Measurements from ENCODE around the gene STAG3. TPM values are rescaled to one million over a fixed set of nuclear protein-coding genes. Genes with fewer than 3 reads are reported as not detected.
A peak's percentile ranks its signal among the peaks of the same experiment; 100 is the strongest.

The STAG3 gene
- total RNA-seq, 1 experiment from 2014 or later = 1.7 TPM

DNA sequence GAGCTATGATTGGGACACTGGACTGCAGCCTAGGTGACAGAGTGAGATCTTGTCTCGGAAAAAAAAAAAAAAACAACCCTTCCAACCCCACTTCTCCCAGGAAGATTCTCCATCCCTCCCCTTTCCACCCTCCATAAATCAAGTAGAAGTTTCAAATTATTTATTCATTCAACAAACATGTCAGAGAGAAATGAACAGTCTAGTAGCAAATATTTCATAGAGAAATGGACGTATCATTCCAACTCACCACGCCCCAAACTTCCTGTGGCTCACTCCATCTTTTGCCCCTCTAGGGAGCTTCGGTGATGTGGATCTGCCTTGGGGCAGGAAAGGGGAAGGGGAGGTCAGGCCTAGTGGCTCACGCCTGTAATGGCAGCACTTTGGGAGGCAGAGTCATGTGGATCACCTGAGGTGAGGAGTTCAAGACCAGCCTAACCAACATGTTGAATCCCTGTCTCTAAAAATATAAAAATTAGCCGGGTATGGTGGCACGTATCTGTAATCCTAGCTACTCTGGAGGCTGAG, 18.6 kb upstream of the STAG3 start:
- DNase-seq (ENCODE audit: low read depth, low spot score) = no peak
- TF ChIP-seq POLR2AphosphoS5 (IDR thresholded peaks at IDR 0.05; ENCODE audit: low read depth, low read length) = no peak
- TF ChIP-seq, protein P1, sequence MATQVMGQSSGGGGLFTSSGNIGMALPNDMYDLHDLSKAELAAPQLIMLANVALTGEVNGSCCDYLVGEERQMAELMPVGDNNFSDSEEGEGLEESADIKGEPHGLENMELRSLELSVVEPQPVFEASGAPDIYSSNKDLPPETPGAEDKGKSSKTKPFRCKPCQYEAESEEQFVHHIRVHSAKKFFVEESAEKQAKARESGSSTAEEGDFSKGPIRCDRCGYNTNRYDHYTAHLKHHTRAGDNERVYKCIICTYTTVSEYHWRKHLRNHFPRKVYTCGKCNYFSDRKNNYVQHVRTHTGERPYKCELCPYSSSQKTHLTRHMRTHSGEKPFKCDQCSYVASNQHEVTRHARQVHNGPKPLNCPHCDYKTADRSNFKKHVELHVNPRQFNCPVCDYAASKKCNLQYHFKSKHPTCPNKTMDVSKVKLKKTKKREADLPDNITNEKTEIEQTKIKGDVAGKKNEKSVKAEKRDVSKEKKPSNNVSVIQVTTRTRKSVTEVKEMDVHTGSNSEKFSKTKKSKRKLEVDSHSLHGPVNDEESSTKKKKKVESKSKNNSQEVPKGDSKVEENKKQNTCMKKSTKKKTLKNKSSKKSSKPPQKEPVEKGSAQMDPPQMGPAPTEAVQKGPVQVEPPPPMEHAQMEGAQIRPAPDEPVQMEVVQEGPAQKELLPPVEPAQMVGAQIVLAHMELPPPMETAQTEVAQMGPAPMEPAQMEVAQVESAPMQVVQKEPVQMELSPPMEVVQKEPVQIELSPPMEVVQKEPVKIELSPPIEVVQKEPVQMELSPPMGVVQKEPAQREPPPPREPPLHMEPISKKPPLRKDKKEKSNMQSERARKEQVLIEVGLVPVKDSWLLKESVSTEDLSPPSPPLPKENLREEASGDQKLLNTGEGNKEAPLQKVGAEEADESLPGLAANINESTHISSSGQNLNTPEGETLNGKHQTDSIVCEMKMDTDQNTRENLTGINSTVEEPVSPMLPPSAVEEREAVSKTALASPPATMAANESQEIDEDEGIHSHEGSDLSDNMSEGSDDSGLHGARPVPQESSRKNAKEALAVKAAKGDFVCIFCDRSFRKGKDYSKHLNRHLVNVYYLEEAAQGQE (IDR thresholded peaks at IDR 0.05; ENCODE audit: insufficient read depth in 1 of 2, low read depth in 2 of 2, low read length in 1 of 2) = no peak
- TF ChIP-seq TCF7L2 (IDR thresholded peaks at IDR 0.05; ENCODE audit: low read depth, low read length) = no peak
- TF ChIP-seq, protein P2, sequence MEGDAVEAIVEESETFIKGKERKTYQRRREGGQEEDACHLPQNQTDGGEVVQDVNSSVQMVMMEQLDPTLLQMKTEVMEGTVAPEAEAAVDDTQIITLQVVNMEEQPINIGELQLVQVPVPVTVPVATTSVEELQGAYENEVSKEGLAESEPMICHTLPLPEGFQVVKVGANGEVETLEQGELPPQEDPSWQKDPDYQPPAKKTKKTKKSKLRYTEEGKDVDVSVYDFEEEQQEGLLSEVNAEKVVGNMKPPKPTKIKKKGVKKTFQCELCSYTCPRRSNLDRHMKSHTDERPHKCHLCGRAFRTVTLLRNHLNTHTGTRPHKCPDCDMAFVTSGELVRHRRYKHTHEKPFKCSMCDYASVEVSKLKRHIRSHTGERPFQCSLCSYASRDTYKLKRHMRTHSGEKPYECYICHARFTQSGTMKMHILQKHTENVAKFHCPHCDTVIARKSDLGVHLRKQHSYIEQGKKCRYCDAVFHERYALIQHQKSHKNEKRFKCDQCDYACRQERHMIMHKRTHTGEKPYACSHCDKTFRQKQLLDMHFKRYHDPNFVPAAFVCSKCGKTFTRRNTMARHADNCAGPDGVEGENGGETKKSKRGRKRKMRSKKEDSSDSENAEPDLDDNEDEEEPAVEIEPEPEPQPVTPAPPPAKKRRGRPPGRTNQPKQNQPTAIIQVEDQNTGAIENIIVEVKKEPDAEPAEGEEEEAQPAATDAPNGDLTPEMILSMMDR (IDR thresholded peaks at IDR 0.05) = no peak
- TF ChIP-seq SIN3A (IDR thresholded peaks at IDR 0.05; ENCODE audit: borderline replicate concordance, insufficient read depth, low read depth, low read length) = no peak
- Histone ChIP-seq H3K27ac (ENCODE audit: low read length) (peak overlapping the region; percentile 81), H3K4me1 (ENCODE audit: control insufficient read depth, insufficient read depth, low read length) (peaks cover 31% of the 10 kb centered on the region), H3K9me3 (ENCODE audit: control insufficient read depth, insufficient read depth, low read depth, low read length) (no peaks in the 10 kb centered on the region), H3K4me3 (ENCODE audit: low read depth in 2 of 2, low read length in 2 of 2) (peak overlapping the region; percentile 78 to 91), H3K36me3 (ENCODE audit: control insufficient read depth, insufficient read depth, low read length) (peaks cover 6% of the 10 kb centered on the region), H3K27me3 (ENCODE audit: control insufficient read depth, insufficient read depth, low read length) (no peaks in the 10 kb centered on the region)
- BruUV-seq (replicated peaks) = no TSS peak
- CTCF ChIA-PET = no interaction called here
- intact Hi-C loops (cut with micrococcal nuclease; ENCODE audit: unreplicated experiment) (no loop called here), in situ Hi-C loops (cut with HindIII; ENCODE audit: low pct_unique_long_range_greater_than_20kb, low sequenced_read_pairs) (no loop called here)
- ATAC-seq = no peak
- POLR2A ChIA-PET = interaction anchor here (0.7 kb wide), 1 partner anchor 82 kb away, joined by 6 read pairs; no protein-coding TSS in a partner anchor

DNA sequence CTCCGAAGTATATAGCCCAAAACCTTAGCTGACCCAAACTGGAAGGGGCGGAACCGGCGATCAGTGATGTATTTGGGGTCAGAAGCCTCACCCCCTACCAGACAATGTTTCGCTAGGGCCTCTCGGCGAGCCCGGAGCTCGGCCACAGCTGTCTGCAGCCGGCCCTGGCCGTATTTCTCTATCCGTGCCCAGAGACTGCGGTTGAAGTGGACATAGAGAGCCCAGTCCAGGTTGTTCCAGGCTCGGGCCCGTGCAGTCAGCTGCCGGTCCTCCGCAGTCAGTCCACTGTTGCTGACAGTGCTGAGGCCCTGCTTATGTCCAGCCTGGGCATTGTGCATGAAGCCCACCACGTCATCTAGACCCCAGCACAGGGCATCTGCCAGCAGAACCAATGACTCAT, 17.7 kb upstream of the STAG3 start:
- intact Hi-C loops (cut with micrococcal nuclease; ENCODE audit: unreplicated experiment) = no loop called here
- Histone ChIP-seq H3K4me1 (ENCODE audit: control insufficient read depth, insufficient read depth, low read length) (peaks cover 23% of the 10 kb centered on the region), H3K4me3 (ENCODE audit: low read depth in 2 of 2, low read length in 2 of 2) (no peak overlapping the region), H3K27ac (ENCODE audit: low read length) (no peak overlapping the region), H3K36me3 (ENCODE audit: control insufficient read depth, insufficient read depth, low read length) (peaks cover 6% of the 10 kb centered on the region), H3K9me3 (ENCODE audit: control insufficient read depth, insufficient read depth, low read depth, low read length) (no peaks in the 10 kb centered on the region), H3K27me3 (ENCODE audit: control insufficient read depth, insufficient read depth, low read length) (no peaks in the 10 kb centered on the region)
- POLR2A ChIA-PET = no interaction called here
- in situ Hi-C loops (cut with HindIII; ENCODE audit: low pct_unique_long_range_greater_than_20kb, low sequenced_read_pairs) = no loop called here
- DNase-seq (ENCODE audit: low read depth, low spot score) (no peak), ATAC-seq (no peak)
- TF ChIP-seq SIN3A (IDR thresholded peaks at IDR 0.05; ENCODE audit: borderline replicate concordance, insufficient read depth, low read depth, low read length) (no peak), TCF7L2 (IDR thresholded peaks at IDR 0.05; ENCODE audit: low read depth, low read length) (no peak), POLR2AphosphoS5 (IDR thresholded peaks at IDR 0.05; ENCODE audit: low read depth, low read length) (no peak)
- TF ChIP-seq, protein P1 (IDR thresholded peaks at IDR 0.05; ENCODE audit: insufficient read depth in 1 of 2, low read depth in 2 of 2, low read length in 1 of 2) = no peak
- TF ChIP-seq, protein P2 (IDR thresholded peaks at IDR 0.05) = no peak
- CTCF ChIA-PET = no interaction called here
- BruUV-seq (replicated peaks) = no TSS peak

Measured in Panc1 (cell line).